ENCODE results near the gene GPSM3.

Gene GPSM3

DNA sequence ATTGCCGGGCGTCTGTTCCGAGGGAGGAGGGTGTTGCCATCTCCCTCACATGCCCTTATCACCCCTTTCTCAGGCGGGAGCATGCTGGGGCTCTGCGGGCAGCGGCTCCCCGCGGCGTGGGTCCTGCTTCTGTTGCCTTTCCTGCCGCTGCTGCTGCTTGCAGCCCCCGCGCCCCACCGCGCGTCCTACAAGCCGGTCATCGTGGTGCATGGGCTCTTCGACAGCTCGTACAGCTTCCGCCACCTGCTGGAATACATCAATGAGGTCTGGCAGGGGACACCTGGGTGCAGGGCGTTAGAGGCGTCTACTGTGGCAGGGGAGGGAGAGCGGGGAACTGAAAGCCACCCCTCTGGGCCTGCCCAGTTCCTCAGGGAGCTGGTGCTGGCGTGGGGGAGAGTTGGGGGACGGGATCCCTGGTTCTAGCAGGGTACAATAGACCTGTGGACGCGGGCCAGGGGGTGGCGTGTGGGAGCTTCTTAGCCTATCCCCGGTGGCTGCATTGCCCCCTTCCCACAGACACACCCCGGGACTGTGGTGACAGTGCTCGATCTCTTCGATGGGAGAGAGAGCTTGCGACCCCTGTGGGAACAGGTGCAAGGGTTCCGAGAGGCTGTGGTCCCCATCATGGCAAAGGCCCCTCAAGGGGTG is 37.8 kb downstream of the GPSM3 start (continued):
- TF ChIP-seq ZBTB17 (tag by site-specific recombination; IDR thresholded peaks at IDR 0.05) (0 out of 2 replicates have a peak, but pooled peaks have one; percentile 3), ZNF596 (tag by site-specific recombination; IDR thresholded peaks at IDR 0.05) (no peak), PRDM6 (tag by site-specific recombination; IDR thresholded peaks at IDR 0.05) (no peak), ZNF521 (tag by site-specific recombination; IDR thresholded peaks at IDR 0.05) (no peak), ZNF426 (tag by site-specific recombination; IDR thresholded peaks at IDR 0.05) (no peak), ZIC2 (tag by site-specific recombination; IDR thresholded peaks at IDR 0.05) (peak; percentile 99), PBX3 (CRISPR knock-in tag; IDR thresholded peaks at IDR 0.05) (no peak), ZNF514 (tag by site-specific recombination; IDR thresholded peaks at IDR 0.05) (no peak), ZNF654 (tag by site-specific recombination; IDR thresholded peaks at IDR 0.05; ENCODE audit: low read depth) (peak; percentile 56), ZNF23 (tag by site-specific recombination; IDR thresholded peaks at IDR 0.05; ENCODE audit: borderline replicate concordance) (no peak), ZFP41 (tag by site-specific recombination; IDR thresholded peaks at IDR 0.05; ENCODE audit: borderline replicate concordance) (no peak), ZBTB8A (tag by site-specific recombination; IDR thresholded peaks at IDR 0.05) (peak; percentile 71), SP3 (tag by site-specific recombination; IDR thresholded peaks at IDR 0.05) (no peak), ZNF621 (tag by site-specific recombination; IDR thresholded peaks at IDR 0.05) (no peak), ZNF76 (tag by site-specific recombination; IDR thresholded peaks at IDR 0.05; ENCODE audit: borderline replicate concordance, low read depth) (no peak), ZBTB20 (tag by site-specific recombination; IDR thresholded peaks at IDR 0.05) (no peak)
- TF ChIP-seq, protein P1, sequence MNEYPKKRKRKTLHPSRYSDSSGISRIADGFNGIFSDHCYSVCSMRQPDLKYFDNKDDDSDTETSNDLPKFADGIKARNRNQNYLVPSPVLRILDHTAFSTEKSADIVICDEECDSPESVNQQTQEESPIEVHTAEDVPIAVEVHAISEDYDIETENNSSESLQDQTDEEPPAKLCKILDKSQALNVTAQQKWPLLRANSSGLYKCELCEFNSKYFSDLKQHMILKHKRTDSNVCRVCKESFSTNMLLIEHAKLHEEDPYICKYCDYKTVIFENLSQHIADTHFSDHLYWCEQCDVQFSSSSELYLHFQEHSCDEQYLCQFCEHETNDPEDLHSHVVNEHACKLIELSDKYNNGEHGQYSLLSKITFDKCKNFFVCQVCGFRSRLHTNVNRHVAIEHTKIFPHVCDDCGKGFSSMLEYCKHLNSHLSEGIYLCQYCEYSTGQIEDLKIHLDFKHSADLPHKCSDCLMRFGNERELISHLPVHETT (tag by site-specific recombination; IDR thresholded peaks at IDR 0.05), result no peak
- TF ChIP-seq, protein P2, sequence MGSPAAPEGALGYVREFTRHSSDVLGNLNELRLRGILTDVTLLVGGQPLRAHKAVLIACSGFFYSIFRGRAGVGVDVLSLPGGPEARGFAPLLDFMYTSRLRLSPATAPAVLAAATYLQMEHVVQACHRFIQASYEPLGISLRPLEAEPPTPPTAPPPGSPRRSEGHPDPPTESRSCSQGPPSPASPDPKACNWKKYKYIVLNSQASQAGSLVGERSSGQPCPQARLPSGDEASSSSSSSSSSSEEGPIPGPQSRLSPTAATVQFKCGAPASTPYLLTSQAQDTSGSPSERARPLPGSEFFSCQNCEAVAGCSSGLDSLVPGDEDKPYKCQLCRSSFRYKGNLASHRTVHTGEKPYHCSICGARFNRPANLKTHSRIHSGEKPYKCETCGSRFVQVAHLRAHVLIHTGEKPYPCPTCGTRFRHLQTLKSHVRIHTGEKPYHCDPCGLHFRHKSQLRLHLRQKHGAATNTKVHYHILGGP (tag by site-specific recombination; IDR thresholded peaks at IDR 0.05), result no peak

GRCh38 chr6:32153564-32154513 is 38.6 kb downstream of the GPSM3 start, which contains the start of gene PPT2:
PPT2 (plus strand) TSS chr6:32154141; CDS start chr6:32154595, 454 bp downstream.
- Histone ChIP-seq H3K36me3 (ENCODE audit: control insufficient read depth in 2 of 2, insufficient read depth in 1 of 2, low read length in 2 of 2) (peaks cover 22 to 37% of the 10 kb centered on the region in 2 experiments), H3K4me1 (ENCODE audit: control insufficient read depth, insufficient read depth, low read length) (peaks cover 7% of the 10 kb centered on the region; the same call in 1 of the 2 replicates)
- POLR2A ChIA-PET, result interaction anchor here (0.6 to 3.4 kb wide), 14 partner anchors 9 to 817 kb away, joined by 3 to 38 read pairs (median 6); partner anchors contain the start of genes AGPAT1, ATF6B, DDX39B and FKBPL
- TF ChIP-seq ZNF362 (tag by site-specific recombination; IDR thresholded peaks at IDR 0.05), result no peak
- no peak for TF ChIP-seq ZNF658 (tag by site-specific recombination; IDR thresholded peaks at IDR 0.05)
- TF ChIP-seq ZSCAN5A (tag by site-specific recombination; IDR thresholded peaks at IDR 0.05), result no peak
- no peak for TF ChIP-seq ZNF138 (tag by site-specific recombination; IDR thresholded peaks at IDR 0.05; ENCODE audit: borderline replicate concordance)
- TF ChIP-seq ZNF366 (tag by site-specific recombination; conservative IDR thresholded peaks at IDR 0.05), result peak; percentile 61
- no peak for TF ChIP-seq HOXD13 (CRISPR knock-in tag; IDR thresholded peaks at IDR 0.05; ENCODE audit: borderline replicate concordance)

More at GRCh38 chr6:32153564-32154513, 38.6 kb downstream of the GPSM3 start, which contains the start of gene PPT2:
- CTCF ChIA-PET, result interaction anchor here (0.6 to 1.3 kb wide), 8 partner anchors 15 to 1223 kb away, joined by 3 to 21 read pairs (median 6); partner anchors contain the start of genes ATF6B and FKBPL
- Histone ChIP-seq H3K27ac (ENCODE audit: extremely low read depth, low read depth, low read length) (peak within 1 kb of the TSS; percentile 80), H3K4me3 (ENCODE audit: low read depth, low read length) (peak within 1 kb of the TSS; percentile 66), H3K9me3 (ENCODE audit: control insufficient read depth, insufficient read depth, low read depth, low read length) (no peaks in the 10 kb centered on the region)
